Suprapubic skin (tissue), 4 donors: ENCODE results near the gene ALDH1A2. TPM values are rescaled to one million over a fixed set of nuclear protein-coding genes. Genes with fewer than 3 reads are reported as not detected.

Source experiments
- DNase-seq, 2 donors: peaks; one replicate each; pipeline ENCODE4 v3.0.0-alpha.2; 2019; ENCODE audit warnings: low spot score in 2 of 2
- H3K27ac ChIP-seq: fragments of 200-600 bp; sonication (generic); one replicate; pipeline ENCODE4 v1.5.1; 2019
- H3K27me3 ChIP-seq: fragments of 200-600 bp; sonication (generic); one replicate; pipeline ENCODE4 v1.5.1; 2019
- H3K36me3 ChIP-seq: fragments of 200-600 bp; sonication (generic); one replicate; pipeline ENCODE4 v1.5.1; 2019
- H3K4me1 ChIP-seq: fragments of 200-600 bp; sonication (generic); one replicate; pipeline ENCODE4 v1.5.1; 2019
- H3K4me3 ChIP-seq: fragments of 200-600 bp; sonication (generic); one replicate; pipeline ENCODE4 v1.5.1; 2019; ENCODE audit warnings: mild to moderate bottlenecking
- H3K9me3 ChIP-seq: fragments of 200-600 bp; sonication (generic); one replicate; pipeline ENCODE4 v1.5.1; 2019
- CTCF ChIP-seq, 2 donors: fragments of 200-600 bp in 1 of 2; fragments of 450-650 bp in 1 of 2; sonication (generic) in 1 of 2; IDR thresholded peaks; one replicate each; pipeline ENCODE4 v1.5.1; 2016 to 2019; ENCODE audit warnings: antibody characterized with exemption in 2 of 2, mild to moderate bottlenecking in 1 of 2, moderate library complexity in 1 of 2
- EP300 ChIP-seq: sonication (generic); formaldehyde crosslinking; IDR thresholded peaks from one replicate; pipeline ENCODE4 v1.6.1; 2017; ENCODE audit warnings: antibody characterized with exemption
- POLR2A ChIP-seq, 2 donors: fragments of 450-650 bp; IDR thresholded peaks; one replicate each; pipeline ENCODE4 v1.6.1; 2017; ENCODE audit warnings: antibody characterized with exemption in 2 of 2, mild to moderate bottlenecking in 2 of 2, moderate library complexity in 2 of 2
- POLR2AphosphoS5 ChIP-seq, 3 donors: sonication (generic); formaldehyde crosslinking; IDR thresholded peaks; one replicate each; pipeline ENCODE4 v1.6.1; 2017; ENCODE audit warnings: antibody characterized with exemption in 3 of 3
- WGBS: methylation state at CpG from one replicate; pipeline ENCODE4 v1.1.5; 2018; 5-methylcytosine and 5-hydroxymethylcytosine counted together
- total RNA-seq, 4 donors: library from RNA; depleted of rRNA; stranded (reverse); fragments of >200 nt; gene quantifications; one replicate each; pipeline ENCODE4 v1.1.0, GENCODE V29; 2016

Gene ALDH1A2
- total RNA-seq, 4 donors from 2014 or later: 0.62 to 4.9 (median 2.6) TPM

- no peak overlapping the region for H3K4me3 ChIP-seq
- no peaks in the 10 kb centered on the region for H3K9me3 ChIP-seq
- H3K36me3 ChIP-seq: no peaks in the 10 kb centered on the region
- peaks cover 8% of the 10 kb centered on the region for H3K27me3 ChIP-seq
- DNase-seq: no peak
- peaks cover 38% of the 10 kb centered on the region for H3K4me1 ChIP-seq
- WGBS: 95% methylated on average over 2 of the region's 2 CpGs
- H3K27ac ChIP-seq: no peak overlapping the region
- no peak for TF ChIP-seq CTCF (IDR thresholded peaks at IDR 0.05)
- TF ChIP-seq POLR2A (IDR thresholded peaks at IDR 0.05): no peak
- TF ChIP-seq EP300: no peak
- no peak for TF ChIP-seq POLR2AphosphoS5 (IDR thresholded peaks at IDR 0.05)
These were observed 145.8 kb downstream of the ALDH1A2 start for GRCh38 chr15:57919754-57920153.

GRCh38 chr15:57917998-57918397, 147.5 kb downstream of the ALDH1A2 start:
- no peak for DNase-seq
- Histone ChIP-seq H3K36me3 (no peaks in the 10 kb centered on the region), H3K9me3 (no peaks in the 10 kb centered on the region), H3K27me3 (peaks cover 8% of the 10 kb centered on the region), H3K4me1 (peaks cover 24% of the 10 kb centered on the region), H3K4me3 (no peak overlapping the region), H3K27ac (no peak overlapping the region)
- 86% methylated on average over 7 of the region's 8 CpGs for WGBS
- no peak for TF ChIP-seq POLR2AphosphoS5 (IDR thresholded peaks at IDR 0.05)
- TF ChIP-seq CTCF (IDR thresholded peaks at IDR 0.05): no peak

- no peak overlapping the region for H3K27ac ChIP-seq
- WGBS: 76% methylated on average over 8 of the region's 8 CpGs
- DNase-seq: no peak
- H3K4me1 ChIP-seq: peaks cover 13% of the 10 kb centered on the region
- no peaks in the 10 kb centered on the region for H3K9me3 ChIP-seq
- no peak overlapping the region for H3K4me3 ChIP-seq
- TF ChIP-seq POLR2A (IDR thresholded peaks at IDR 0.05): no peak
- no peak for TF ChIP-seq POLR2AphosphoS5 (IDR thresholded peaks at IDR 0.05)
- no peak for TF ChIP-seq EP300
- TF ChIP-seq CTCF (IDR thresholded peaks at IDR 0.05): no peak
- no peaks in the 10 kb centered on the region for H3K36me3 ChIP-seq
- peaks cover 8% of the 10 kb centered on the region for H3K27me3 ChIP-seq
These were observed 148.8 kb downstream of the ALDH1A2 start for GRCh38 chr15:57916695-57917094.

- no peak for DNase-seq
- Histone ChIP-seq H3K27ac (no peak overlapping the region), H3K27me3 (peaks cover 8% of the 10 kb centered on the region), H3K4me1 (peaks cover 7% of the 10 kb centered on the region), H3K36me3 (no peaks in the 10 kb centered on the region), H3K9me3 (no peaks in the 10 kb centered on the region), H3K4me3 (no peak overlapping the region)
- 85% methylated on average over 15 of the region's 15 CpGs for WGBS
- TF ChIP-seq POLR2AphosphoS5 (IDR thresholded peaks at IDR 0.05): no peak
- no peak for TF ChIP-seq EP300
- TF ChIP-seq CTCF (IDR thresholded peaks at IDR 0.05): no peak
These were observed 149.5 kb downstream of the ALDH1A2 start for GRCh38 chr15:57915827-57916531.

- Histone ChIP-seq H3K4me3 (no peak overlapping the region), H3K27ac (no peak overlapping the region), H3K36me3 (no peaks in the 10 kb centered on the region), H3K4me1 (no peaks in the 10 kb centered on the region), H3K27me3 (peaks cover 8% of the 10 kb centered on the region), H3K9me3 (no peaks in the 10 kb centered on the region)
- TF ChIP-seq EP300 (no peak), POLR2AphosphoS5 (IDR thresholded peaks at IDR 0.05) (no peak), POLR2A (IDR thresholded peaks at IDR 0.05) (no peak), CTCF (IDR thresholded peaks at IDR 0.05) (no peak)
- DNase-seq: no peak
- 65% methylated on average over 9 of the region's 9 CpGs for WGBS
These were observed 151.0 kb downstream of the ALDH1A2 start for GRCh38 chr15:57914350-57915055.
